GM19328 (cell line): ENCODE measurements around the gene SPG11.
"Not testable (repeated sequence)": the region's sequence is repeated elsewhere in the genome, so short reads cannot be mapped to it uniquely, and the experiment has no call there.

ENCODE experiments used
- ATAC-seq: cut with Tn5 transposase; IDR thresholded peaks from one replicate; pipeline ENCODE4 v1.9.1; 2021; ENCODE audit warnings: mild to moderate bottlenecking, moderate library complexity; ENCODE audit not compliant: unreplicated experiment

The SPG11 gene

GRCh38 chr15:44569316-44569715 lies 94.1 kb downstream of the SPG11 start:
- ATAC-seq = no peak

GRCh38 chr15:44568338-44568737 lies 95.1 kb downstream of the SPG11 start:
- no peak for ATAC-seq

GRCh38 chr15:44566155-44566540 lies 97.3 kb downstream of the SPG11 start:
- ATAC-seq = no peak

- ATAC-seq = no peak
Measured at GRCh38 chr15:44565387-44566154, 97.9 kb downstream of the SPG11 start.

- ATAC-seq = not testable (repeated sequence)
Measured at GRCh38 chr15:44560926-44561325, 102.5 kb downstream of the SPG11 start.

GRCh38 chr15:44554934-44555723 lies 108.3 kb downstream of the SPG11 start:
- ATAC-seq = no peak

GRCh38 chr15:44550734-44551133 lies 112.7 kb downstream of the SPG11 start:
- ATAC-seq = no peak

- no peak for ATAC-seq
Measured at GRCh38 chr15:44550256-44550655, 113.2 kb downstream of the SPG11 start.

- ATAC-seq = not testable (repeated sequence)
Measured at GRCh38 chr15:44549152-44549551, 114.3 kb downstream of the SPG11 start.

- no peak for ATAC-seq
Measured at GRCh38 chr15:44545913-44546802, 117.3 kb downstream of the SPG11 start.

- ATAC-seq = not testable (repeated sequence)
Measured at GRCh38 chr15:44544745-44545144, 118.7 kb downstream of the SPG11 start.

- no peak for ATAC-seq
Measured at GRCh38 chr15:44542596-44542995, 120.9 kb downstream of the SPG11 start.

GRCh38 chr15:44541282-44541958 lies 122.0 kb downstream of the SPG11 start:
- ATAC-seq = no peak

GRCh38 chr15:44537735-44538240 lies 125.7 kb downstream of the SPG11 start:
- ATAC-seq = no peak

GRCh38 chr15:44536962-44537734 lies 126.3 kb downstream of the SPG11 start, which contains the start of gene EIF3J:
EIF3J (plus strand) TSS chr15:44537147; CDS start chr15:44537195, 48 bp downstream.
- peak; percentile 77 for ATAC-seq

- ATAC-seq = peak; percentile 52
Measured at GRCh38 chr15:44536302-44536961, 127.0 kb downstream of the SPG11 start.

GRCh38 chr15:44535523-44536301 lies 127.8 kb downstream of the SPG11 start:
- no peak for ATAC-seq

- ATAC-seq = no peak
Measured at GRCh38 chr15:44535092-44535491, 128.4 kb downstream of the SPG11 start.
